ENCODE measurements around the gene PCYT1A. TPM values are rescaled to one million over a fixed set of nuclear protein-coding genes. Genes with fewer than 3 reads are reported as not detected.
A peak's percentile ranks its signal among the peaks of the same experiment; 100 is the strongest.

Gene PCYT1A
- total and polyA plus RNA-seq, 2 of the 13 experiments (the other 11 are each of a cell fraction or from before 2014, with no cell fraction given) = 26.4 to 45.3 TPM

DNA sequence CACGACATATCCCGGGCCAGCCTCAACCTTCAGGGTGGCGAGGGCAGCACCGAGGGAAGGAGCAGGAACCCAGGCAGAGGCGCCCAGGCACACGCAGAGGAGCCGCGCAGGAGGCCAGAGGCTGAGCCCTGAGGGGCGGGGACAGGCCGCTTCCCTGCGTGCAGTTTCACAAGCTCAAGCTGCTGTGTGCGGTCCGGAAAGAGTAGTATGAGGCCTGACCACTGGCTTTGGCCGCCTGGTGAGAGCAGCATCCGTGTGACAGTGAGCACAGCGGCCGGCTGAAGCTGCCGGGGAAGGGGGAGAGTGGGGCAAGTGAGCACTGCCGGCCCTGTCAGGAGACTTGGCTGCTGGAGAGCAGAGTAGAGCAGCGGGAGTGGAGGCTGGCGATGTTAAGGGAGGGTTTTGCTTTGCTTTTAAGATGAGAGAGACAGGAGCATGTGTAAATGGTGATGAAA, 85.0 kb downstream of the PCYT1A start (continued):
- peak; percentile 91 for TF ChIP-seq ZNF687 (CRISPR knock-in tag; IDR thresholded peaks at IDR 0.05)
- TF ChIP-seq ZNF609 (CRISPR knock-in tag; IDR thresholded peaks at IDR 0.05; ENCODE audit: borderline replicate concordance) = no peak
- TF ChIP-seq, protein P1, sequence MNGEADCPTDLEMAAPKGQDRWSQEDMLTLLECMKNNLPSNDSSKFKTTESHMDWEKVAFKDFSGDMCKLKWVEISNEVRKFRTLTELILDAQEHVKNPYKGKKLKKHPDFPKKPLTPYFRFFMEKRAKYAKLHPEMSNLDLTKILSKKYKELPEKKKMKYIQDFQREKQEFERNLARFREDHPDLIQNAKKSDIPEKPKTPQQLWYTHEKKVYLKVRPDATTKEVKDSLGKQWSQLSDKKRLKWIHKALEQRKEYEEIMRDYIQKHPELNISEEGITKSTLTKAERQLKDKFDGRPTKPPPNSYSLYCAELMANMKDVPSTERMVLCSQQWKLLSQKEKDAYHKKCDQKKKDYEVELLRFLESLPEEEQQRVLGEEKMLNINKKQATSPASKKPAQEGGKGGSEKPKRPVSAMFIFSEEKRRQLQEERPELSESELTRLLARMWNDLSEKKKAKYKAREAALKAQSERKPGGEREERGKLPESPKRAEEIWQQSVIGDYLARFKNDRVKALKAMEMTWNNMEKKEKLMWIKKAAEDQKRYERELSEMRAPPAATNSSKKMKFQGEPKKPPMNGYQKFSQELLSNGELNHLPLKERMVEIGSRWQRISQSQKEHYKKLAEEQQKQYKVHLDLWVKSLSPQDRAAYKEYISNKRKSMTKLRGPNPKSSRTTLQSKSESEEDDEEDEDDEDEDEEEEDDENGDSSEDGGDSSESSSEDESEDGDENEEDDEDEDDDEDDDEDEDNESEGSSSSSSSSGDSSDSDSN (CRISPR knock-in tag; IDR thresholded peaks at IDR 0.05) = peak; percentile 98
- peak; percentile 25; the same call in 1 of the 2 replicates for TF ChIP-seq TBX2 (CRISPR knock-in tag; IDR thresholded peaks at IDR 0.05; ENCODE audit: borderline replicate concordance)
- no peak for TF ChIP-seq HCFC1 (IDR thresholded peaks at IDR 0.05; ENCODE audit: low read depth, low read length)
- TF ChIP-seq ZNF280D (CRISPR knock-in tag; IDR thresholded peaks at IDR 0.05) = no peak
